Amygdala (tissue), 56 donors: Measurements from ENCODE around the gene SMARCD3.
A peak's percentile ranks its signal among the peaks of the same experiment; 100 is the strongest.

Experiments
- DNase-seq, 56 donors: peaks; one replicate each; lab custom pipeline; 2025; lab: John Stamatoyannopoulos, UW

SMARCD3 gene

GRCh38 chr7:151239837-151240459, 8.5 kb downstream of the SMARCD3 start:
- DNase-seq: no peak

GRCh38 chr7:151238924-151239836, 9.3 kb downstream of the SMARCD3 start:
- no peak for DNase-seq

- no peak for DNase-seq
Measured at GRCh38 chr7:151238190-151238810, 10.2 kb downstream of the SMARCD3 start.

- no peak for DNase-seq
Measured at GRCh38 chr7:151237244-151238189, 11.0 kb downstream of the SMARCD3 start.

- no peak for DNase-seq
Measured at GRCh38 chr7:151236406-151236805, 12.1 kb downstream of the SMARCD3 start.

GRCh38 chr7:151235091-151235787, 13.3 kb downstream of the SMARCD3 start:
- DNase-seq: no peak

- no peak for DNase-seq
Measured at GRCh38 chr7:151233804-151234203, 14.7 kb downstream of the SMARCD3 start.

- DNase-seq: peak in 34 of 56 donors; percentile 11 to 69 (median 41)
Measured at GRCh38 chr7:151232917-151233701, 15.4 kb downstream of the SMARCD3 start.

- DNase-seq: peak; percentile 44 to 94 (median 82)
Measured at GRCh38 chr7:151232091-151232916, 16.2 kb downstream of the SMARCD3 start, which contains the start of gene CHPF2. CHPF2 (plus strand) TSS chr7:151232483; CDS start chr7:151234012, 1,529 bp downstream.

- DNase-seq: no peak
Measured at GRCh38 chr7:151231080-151231479, 17.4 kb downstream of the SMARCD3 start.

GRCh38 chr7:151229249-151229648, 19.2 kb downstream of the SMARCD3 start:
- no peak for DNase-seq

GRCh38 chr7:151228024-151228866, 20.2 kb downstream of the SMARCD3 start:
- no peak for DNase-seq

GRCh38 chr7:151226875-151227782, 21.4 kb downstream of the SMARCD3 start, which contains the start of gene ABCF2:
ABCF2 (minus strand) TSS chr7:151227205; CDS start chr7:151226458, 747 bp downstream.
- DNase-seq: peak; percentile 77 to 100 (median 98)

- no peak for DNase-seq
Measured at GRCh38 chr7:151226560-151226874, 22.0 kb downstream of the SMARCD3 start.

GRCh38 chr7:151225948-151226510, 22.5 kb downstream of the SMARCD3 start:
- no peak for DNase-seq
